GM10248 (cell line): ENCODE data around the gene RPL31.

Experiments
- CTCF ChIA-PET: fragments of 300-600 bp; sonication (Branson Sonifier 250); formaldehyde crosslinking; extraction: SDS; loops from one replicate; lab custom pipeline; 2021; ENCODE audit warnings: antibody characterized with exemption; lab: Yijun Ruan, JAX
- POLR2A ChIA-PET: fragments of 350-650 bp; sonication (Branson Sonifier 250); formaldehyde crosslinking; extraction: SDS; loops from one replicate; lab custom pipeline; 2020; ENCODE audit warnings: antibody characterized with exemption; lab: Yijun Ruan, JAX
- DNase-seq: peaks from one replicate; pipeline ENCODE4 v3.0.0; 2012; ENCODE audit errors: extremely low spot score
- CTCF ChIP-seq: IDR thresholded peaks from 2 replicates; pipeline ENCODE4 v1.5.1; 2012; ENCODE audit warnings: mild to moderate bottlenecking, low read depth; ENCODE audit errors: extremely low read depth, missing control alignments, control extremely low read depth

The RPL31 gene

GRCh38 chr2:101001691-101002561, at the start of gene RPL31:
TSS of gene RPL31 (plus strand) at chr2:101002289. CDS start at chr2:101002702, 413 bp downstream.
- CTCF ChIA-PET = interaction anchor here (0.6 to 2.8 kb wide), 6 partner anchors 11 to 148 kb away, joined by 3 to 13 read pairs (median 3); no protein-coding TSS in a partner anchor
- DNase-seq = peak; percentile 99
- POLR2A ChIA-PET = interaction anchor here (0.6 to 2.8 kb wide), 11 partner anchors 10 to 1585 kb away, joined by 3 to 20 read pairs (median 3); partner anchors contain the start of genes PDCL3 and TBC1D8
- no peak for TF ChIP-seq CTCF

DNA sequence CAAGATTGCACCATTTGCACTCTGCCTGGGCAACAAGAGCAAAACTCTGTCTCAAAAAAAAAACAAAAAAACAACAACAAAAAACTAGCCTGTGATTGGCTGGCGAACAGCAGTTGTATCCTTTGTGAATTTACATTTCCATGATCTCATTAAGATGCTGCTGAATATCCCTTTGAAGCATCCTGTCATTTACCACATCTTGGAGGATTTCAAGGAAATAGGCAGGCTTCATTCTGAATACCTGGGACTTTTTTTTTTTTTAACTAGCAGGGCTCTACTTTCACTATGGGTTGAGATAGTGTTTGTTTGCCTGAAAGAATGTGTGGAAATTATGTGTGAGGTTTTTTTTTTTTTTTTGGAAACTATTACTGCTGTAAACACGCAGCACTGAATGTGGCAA, 49.6 kb upstream of the RPL31 start:
- ChIA-PET CTCF (no interaction called here), POLR2A (no interaction called here)
- TF ChIP-seq CTCF = no peak
- DNase-seq = no peak

- POLR2A ChIA-PET = no interaction called here
- CTCF ChIA-PET = no interaction called here
- no peak for TF ChIP-seq CTCF
- no peak for DNase-seq
Observed at GRCh38 chr2:100953406-100954043, 48.6 kb upstream of the RPL31 start.

- ChIA-PET POLR2A (no interaction called here), CTCF (no interaction called here)
- no peak for TF ChIP-seq CTCF
Observed at GRCh38 chr2:100954044-100954420, 48.1 kb upstream of the RPL31 start.

GRCh38 chr2:100955226-100955625, 46.9 kb upstream of the RPL31 start:
- TF ChIP-seq CTCF = no peak
- ChIA-PET POLR2A (no interaction called here), CTCF (no interaction called here)
- no peak for DNase-seq

More at GRCh38 chr2:100954044-100954420, 48.1 kb upstream of the RPL31 start:
- DNase-seq = no peak

DNA sequence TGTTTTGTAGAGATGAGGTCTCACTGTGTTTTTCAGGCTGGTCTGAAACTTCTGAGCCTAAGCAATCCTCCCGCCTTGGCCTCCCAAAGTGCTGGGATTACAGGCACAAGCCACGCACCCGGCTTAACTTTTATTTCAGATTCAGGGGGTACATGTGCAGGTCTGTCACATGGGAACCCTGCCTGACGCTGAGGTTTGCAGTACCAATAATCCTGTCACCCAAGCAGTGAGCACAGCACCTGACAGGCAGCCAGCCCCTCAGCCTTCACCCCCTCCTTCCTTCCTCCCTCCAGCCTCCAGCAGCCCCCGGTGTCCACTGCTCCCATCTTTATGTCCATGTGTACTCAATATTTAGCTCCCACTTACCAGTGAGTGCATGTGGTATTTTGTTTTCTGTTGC, 46.0 kb upstream of the RPL31 start:
- DNase-seq = no peak
- ChIA-PET POLR2A (no interaction called here), CTCF (no interaction called here)

More for the DNA sequence above, 46.0 kb upstream of the RPL31 start:
- no peak for TF ChIP-seq CTCF
